BLaER1 (cell line): ENCODE measurements around the gene PCSK6.
"Not testable (repeated sequence)": the region's sequence is repeated elsewhere in the genome, so short reads cannot be mapped to it uniquely, and the experiment has no call there.

Experiments used
- H3K27ac ChIP-seq: shearing (Covaris generic); formaldehyde crosslinking; 2 replicates; pipeline ENCODE4 v1.8.1; 2022
- H3K27me3 ChIP-seq: shearing (Covaris generic); formaldehyde crosslinking; 2 replicates; pipeline ENCODE4 v1.8.1; 2022
- H3K36me3 ChIP-seq: shearing (Covaris generic); formaldehyde crosslinking; 2 replicates; pipeline ENCODE4 v1.8.1; 2022
- H3K4me1 ChIP-seq: shearing (Covaris generic); formaldehyde crosslinking; 2 replicates; pipeline ENCODE4 v1.8.1; 2022
- H3K4me2 ChIP-seq: shearing (Covaris generic); formaldehyde crosslinking; 2 replicates; pipeline ENCODE4 v1.8.1; 2022
- H3K4me3 ChIP-seq: shearing (Covaris generic); formaldehyde crosslinking; 2 replicates; pipeline ENCODE4 v1.8.1; 2022
- H3K9ac ChIP-seq: shearing (Covaris generic); formaldehyde crosslinking; 2 replicates; pipeline ENCODE4 v1.8.1; 2022
- H3K9me3 ChIP-seq: shearing (Covaris generic); formaldehyde crosslinking; 2 replicates; pipeline ENCODE4 v1.8.1; 2022
- H4K20me1 ChIP-seq: shearing (Covaris generic); formaldehyde crosslinking; 2 replicates; pipeline ENCODE4 v1.8.1; 2022
- Cebpa-rat ChIP-seq: shearing (Covaris generic); IDR thresholded peaks from 2 replicates; pipeline ENCODE4 v1.8.1; 2022

Gene PCSK6

GRCh38 chr15:101409621-101410020 is 79.9 kb downstream of the PCSK6 start:
- H3K27me3 ChIP-seq: no peaks in the 10 kb centered on the region
- no peaks in the 10 kb centered on the region for H4K20me1 ChIP-seq
- peaks cover 38% of the 10 kb centered on the region for H3K4me1 ChIP-seq
- H3K9me3 ChIP-seq: no peaks in the 10 kb centered on the region
- no peak overlapping the region for H3K9ac ChIP-seq
- no peak for TF ChIP-seq Cebpa-rat
- H3K4me2 ChIP-seq: no peak overlapping the region
- no peaks in the 10 kb centered on the region; the same call in 1 of the 2 replicates for H3K36me3 ChIP-seq
- H3K27ac ChIP-seq: no peak overlapping the region
- no peak overlapping the region for H3K4me3 ChIP-seq

DNA sequence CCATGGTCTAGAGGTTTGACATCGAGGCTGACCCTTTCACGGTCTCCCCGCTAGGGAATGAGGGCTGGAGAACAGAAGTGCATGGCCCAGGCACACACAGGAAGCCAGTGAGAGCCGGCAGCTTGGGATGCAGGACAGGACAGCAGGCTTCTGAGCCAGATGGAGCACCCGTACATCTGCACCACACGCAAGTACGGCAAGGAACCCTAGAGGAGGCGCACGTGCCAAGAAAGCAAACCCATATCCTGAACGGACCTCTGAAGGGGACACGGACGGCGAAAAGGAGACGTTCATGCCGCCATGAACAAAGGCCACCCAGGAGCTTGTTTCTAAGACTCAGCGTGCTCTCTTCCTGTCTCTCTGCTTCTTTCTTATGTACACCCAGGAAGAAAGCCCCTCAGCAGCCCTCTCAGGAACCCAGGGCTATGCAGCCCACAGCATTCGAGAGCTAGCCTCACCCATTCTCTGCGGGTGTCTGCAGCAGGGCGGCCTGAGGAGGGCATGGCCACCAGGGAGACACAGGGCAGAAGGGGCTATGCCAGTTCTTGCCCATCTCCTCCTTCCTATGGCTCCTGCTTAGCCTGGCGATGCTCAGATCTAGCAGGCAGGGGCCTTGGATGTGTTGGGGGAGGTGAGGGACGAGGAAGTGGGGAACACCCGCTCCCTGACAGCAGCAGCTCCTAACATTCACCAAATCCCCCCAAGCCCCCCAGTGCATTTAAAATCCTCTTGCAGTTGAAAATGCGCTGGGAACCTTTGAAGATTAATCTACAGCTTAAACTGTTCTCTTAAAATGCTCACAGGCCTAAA is 81.3 kb downstream of the PCSK6 start:
- Histone ChIP-seq H3K27me3 (no peaks in the 10 kb centered on the region), H3K36me3 (no peaks in the 10 kb centered on the region; the same call in 1 of the 2 replicates), H4K20me1 (no peaks in the 10 kb centered on the region), H3K9ac (peak overlapping the region; percentile 40; the same call in 1 of the 2 replicates), H3K9me3 (peaks cover 3% of the 10 kb centered on the region; the same call in 1 of the 2 replicates), H3K4me3 (no peak overlapping the region), H3K4me1 (peaks cover 38% of the 10 kb centered on the region), H3K27ac (peak overlapping the region; percentile 54), H3K4me2 (peak overlapping the region; percentile 83)
- TF ChIP-seq Cebpa-rat: no peak

- peak overlapping the region; percentile 40; the same call in 1 of the 2 replicates for H3K9ac ChIP-seq
- peaks cover 3% of the 10 kb centered on the region; the same call in 1 of the 2 replicates for H3K9me3 ChIP-seq
- H3K4me1 ChIP-seq: peaks cover 38% of the 10 kb centered on the region
- no peaks in the 10 kb centered on the region for H3K27me3 ChIP-seq
- H3K4me3 ChIP-seq: no peak overlapping the region
- no peak for TF ChIP-seq Cebpa-rat
- H3K27ac ChIP-seq: peak overlapping the region; percentile 54; the same call in 1 of the 2 replicates
- H3K36me3 ChIP-seq: no peaks in the 10 kb centered on the region; the same call in 1 of the 2 replicates
- peak overlapping the region; percentile 83 for H3K4me2 ChIP-seq
- no peaks in the 10 kb centered on the region for H4K20me1 ChIP-seq
These were observed 82.1 kb downstream of the PCSK6 start for GRCh38 chr15:101407439-101407838.

GRCh38 chr15:101406526-101407195 is 82.8 kb downstream of the PCSK6 start:
- no peak overlapping the region for H3K27ac ChIP-seq
- H3K4me3 ChIP-seq: no peak overlapping the region
- no peaks in the 10 kb centered on the region for H4K20me1 ChIP-seq
- H3K4me2 ChIP-seq: peak overlapping the region; percentile 83
- TF ChIP-seq Cebpa-rat: no peak
- H3K9me3 ChIP-seq: peaks cover 3% of the 10 kb centered on the region; the same call in 1 of the 2 replicates
- no peaks in the 10 kb centered on the region for H3K27me3 ChIP-seq
- no peak overlapping the region for H3K9ac ChIP-seq
- peaks cover 38% of the 10 kb centered on the region for H3K4me1 ChIP-seq
- no peaks in the 10 kb centered on the region; the same call in 1 of the 2 replicates for H3K36me3 ChIP-seq

DNA sequence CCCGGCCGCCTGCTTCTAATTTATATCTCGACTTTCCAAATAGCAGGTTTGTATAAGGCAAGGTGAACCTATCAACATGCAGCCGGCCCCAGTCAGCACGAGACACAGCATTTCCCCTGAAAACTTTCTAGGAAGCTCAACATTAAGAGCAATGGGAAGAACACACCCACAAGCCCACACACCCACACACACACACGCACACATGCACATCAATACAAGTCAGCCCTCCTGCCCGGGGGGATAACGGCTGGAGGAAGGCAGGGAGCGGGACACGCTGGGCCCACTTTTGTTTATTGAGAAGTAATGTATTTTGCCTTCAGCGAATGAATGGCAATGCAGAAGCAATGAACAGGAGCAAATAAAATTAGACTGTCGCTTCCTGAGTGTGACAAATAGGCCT is 83.5 kb downstream of the PCSK6 start:
- H3K27me3 ChIP-seq: no peaks in the 10 kb centered on the region
- H3K27ac ChIP-seq: no peak overlapping the region
- H3K4me2 ChIP-seq: peak overlapping the region; percentile 83
- H4K20me1 ChIP-seq: no peaks in the 10 kb centered on the region
- peaks cover 6% of the 10 kb centered on the region for H3K36me3 ChIP-seq
- no peak overlapping the region for H3K4me3 ChIP-seq
- no peak for TF ChIP-seq Cebpa-rat
- no peak overlapping the region for H3K9ac ChIP-seq
- peaks cover 9% of the 10 kb centered on the region; the same call in 1 of the 2 replicates for H3K9me3 ChIP-seq
- peaks cover 38% of the 10 kb centered on the region for H3K4me1 ChIP-seq

GRCh38 chr15:101404245-101404644 is 85.3 kb downstream of the PCSK6 start:
- peaks cover 11% of the 10 kb centered on the region; the same call in 1 of the 2 replicates for H3K9me3 ChIP-seq

GRCh38 chr15:101402883-101403282 is 86.6 kb downstream of the PCSK6 start:
- H3K9me3 ChIP-seq: peaks cover 11% of the 10 kb centered on the region; the same call in 1 of the 2 replicates
- H3K36me3 ChIP-seq, H3K27me3 ChIP-seq, H3K9ac ChIP-seq, H3K27ac ChIP-seq, H4K20me1 ChIP-seq, H3K4me2 ChIP-seq, H3K4me3 ChIP-seq: not testable (repeated sequence)
- H3K4me1 ChIP-seq: peaks cover 39% of the 10 kb centered on the region

More at GRCh38 chr15:101404245-101404644, 85.3 kb downstream of the PCSK6 start:
- Histone ChIP-seq H4K20me1 (no peaks in the 10 kb centered on the region), H3K36me3 (peaks cover 8% of the 10 kb centered on the region), H3K9ac (no peak overlapping the region), H3K4me2 (no peak overlapping the region), H3K4me3 (no peak overlapping the region), H3K4me1 (peaks cover 42% of the 10 kb centered on the region), H3K27ac (no peak overlapping the region), H3K27me3 (no peaks in the 10 kb centered on the region)
- no peak for TF ChIP-seq Cebpa-rat

GRCh38 chr15:101401286-101401685 is 88.2 kb downstream of the PCSK6 start:
- H3K27ac ChIP-seq: no peak overlapping the region
- peaks cover 8% of the 10 kb centered on the region for H3K36me3 ChIP-seq
- peaks cover 39% of the 10 kb centered on the region for H3K4me1 ChIP-seq
- no peaks in the 10 kb centered on the region for H4K20me1 ChIP-seq
- H3K27me3 ChIP-seq: no peaks in the 10 kb centered on the region
- H3K9ac ChIP-seq: no peak overlapping the region
- peaks cover 11% of the 10 kb centered on the region; the same call in 1 of the 2 replicates for H3K9me3 ChIP-seq
- TF ChIP-seq Cebpa-rat: no peak
- H3K4me2 ChIP-seq: no peak overlapping the region
- H3K4me3 ChIP-seq: no peak overlapping the region

GRCh38 chr15:101399431-101399830 is 90.1 kb downstream of the PCSK6 start:
- no peak overlapping the region for H3K27ac ChIP-seq
- TF ChIP-seq Cebpa-rat: no peak
- no peak overlapping the region for H3K9ac ChIP-seq

More at GRCh38 chr15:101399431-101399830, 90.1 kb downstream of the PCSK6 start:
- H3K4me1 ChIP-seq: peaks cover 45% of the 10 kb centered on the region
- peaks cover 11% of the 10 kb centered on the region; the same call in 1 of the 2 replicates for H3K9me3 ChIP-seq
- H4K20me1 ChIP-seq: no peaks in the 10 kb centered on the region
- H3K27me3 ChIP-seq: no peaks in the 10 kb centered on the region
- peaks cover 8% of the 10 kb centered on the region for H3K36me3 ChIP-seq
- H3K4me3 ChIP-seq: no peak overlapping the region
- H3K4me2 ChIP-seq: no peak overlapping the region
